Caco-2 (cell line): ENCODE measurements around the gene MAPKAP1. TPM values are rescaled to one million over a fixed set of nuclear protein-coding genes. Genes with fewer than 3 reads are reported as not detected.

Experiments
- BruUV-seq: library from RNA; stranded (reverse); fragments of 400-500 nt; replicated peaks from 2 replicates; lab custom pipeline; 2021; lab: Mats Ljungman, UMichigan
- CTCF ChIA-PET: fragments of 300-600 bp; sonication (Branson Sonifier 250); formaldehyde crosslinking; loops from one replicate; lab custom pipeline; 2022; ENCODE audit warnings: antibody characterized with exemption; lab: Charles Lee
- POLR2A ChIA-PET: fragments of 300-600 bp; sonication (Branson Sonifier 250); formaldehyde crosslinking; loops from one replicate; lab custom pipeline; 2022; ENCODE audit warnings: antibody characterized with exemption; lab: Charles Lee
- DNase-seq, 2 experiments: peaks; one replicate each; pipeline versions ENCODE4 v3.0.0 to v3.0.0-alpha.2; 2020 to 2022
- H3K27me3 ChIP-seq: replicated peaks from 2 replicates; pipeline ENCODE4 v1.6.0; 2011; ENCODE audit warnings: low read length; ENCODE audit not compliant: control insufficient read depth, insufficient read depth
- H3K36me3 ChIP-seq: 2 replicates; pipeline ENCODE4 v1.5.1; 2011; ENCODE audit warnings: low read length; ENCODE audit not compliant: control insufficient read depth, insufficient read depth
- H3K4me1 ChIP-seq: fragments of 250-450 bp; sonication (Bioruptor Pico); 2 replicates; pipeline ENCODE4 v1.5.1; 2020; ENCODE audit warnings: mild to moderate bottlenecking
- H3K4me3 ChIP-seq: 2 replicates; pipeline ENCODE4 v1.5.1; 2011; ENCODE audit warnings: low read depth, mild to moderate bottlenecking, control low read depth, low read length
- H3K9me3 ChIP-seq: fragments of 250-450 bp; sonication (Bioruptor Pico); 2 replicates; pipeline ENCODE4 v1.5.1; 2020; ENCODE audit warnings: mild to moderate bottlenecking, moderate library complexity
- H3K27ac Mint-ChIP-seq: one replicate; pipeline ENCODE4 v1.8.0; 2022; ENCODE audit warnings: mixed read lengths; ENCODE audit not compliant: unreplicated experiment
- H3K27me3 Mint-ChIP-seq: one replicate; pipeline ENCODE4 v1.8.0; 2022; ENCODE audit warnings: mixed read lengths; ENCODE audit not compliant: insufficient read depth, unreplicated experiment
- H3K36me3 Mint-ChIP-seq: one replicate; pipeline ENCODE4 v1.8.0; 2022; ENCODE audit warnings: mild to moderate bottlenecking, mixed read lengths; ENCODE audit not compliant: insufficient read depth, unreplicated experiment
- H3K4me1 Mint-ChIP-seq: one replicate; pipeline ENCODE4 v1.8.0; 2022; ENCODE audit warnings: low read depth, mixed read lengths; ENCODE audit not compliant: unreplicated experiment
- H3K4me3 Mint-ChIP-seq: one replicate; pipeline ENCODE4 v1.8.0; 2022; ENCODE audit warnings: mild to moderate bottlenecking, moderate library complexity, mixed read lengths; ENCODE audit not compliant: unreplicated experiment
- H3K9me3 Mint-ChIP-seq: one replicate; pipeline ENCODE4 v1.8.0; 2022; ENCODE audit warnings: mixed read lengths; ENCODE audit not compliant: unreplicated experiment
- intact Hi-C: fragments of 100-400 bp; cut with micrococcal nuclease; formaldehyde crosslinking; loops from one replicate; pipeline ENCODE4 v1.10.0; 2022; ENCODE audit not compliant: unreplicated experiment
- total RNA-seq: library from RNA; stranded (reverse); gene quantifications from 2 replicates; pipeline ENCODE4 v1.2.3, GENCODE V29; 2022
- TF ChIP-seq, protein P1 (sequence below), 2 experiments: fragments of 200-600 bp in 1 of 2; IDR thresholded peaks; 1 replicate in 1 of 2; 2 replicates in 1 of 2; pipeline versions ENCODE4 v1.5.1 to v1.8.0; 2011 to 2022; ENCODE audit warnings: antibody characterized with exemption in 1 of 2, control low read depth in 1 of 2, inconsistent platforms in 1 of 2, low read depth in 1 of 2, low read length in 1 of 2, mild to moderate bottlenecking in 1 of 2, moderate library complexity in 1 of 2; ENCODE audit not compliant: insufficient read depth in 1 of 2, severe bottlenecking in 1 of 2, unreplicated experiment in 1 of 2

Gene MAPKAP1
- total RNA-seq, 1 experiment from 2014 or later = 70.0 TPM

DNA sequence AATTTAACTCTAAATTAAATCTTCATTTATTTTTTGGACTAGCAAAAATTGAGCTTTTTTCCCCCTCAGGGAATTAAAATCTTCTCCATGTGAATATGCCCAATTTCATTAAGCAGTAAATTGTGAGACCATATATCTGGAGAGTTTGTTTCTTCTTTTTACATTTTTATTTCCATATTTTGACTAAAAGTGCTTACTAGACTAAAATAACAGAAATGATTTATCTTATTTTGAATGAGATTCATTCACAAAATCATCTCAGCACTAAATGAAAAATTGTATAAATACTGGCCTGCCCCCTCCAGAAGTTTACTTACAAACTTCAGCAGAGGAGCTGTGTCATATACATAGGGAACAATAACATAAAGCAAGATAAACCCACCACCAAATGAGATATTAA lies 26.6 kb downstream of the MAPKAP1 start:
- peaks cover 18% of the 10 kb centered on the region for H3K4me1 Mint-ChIP-seq
- H3K27me3 ChIP-seq = no peaks in the 10 kb centered on the region
- no peaks in the 10 kb centered on the region for H3K27me3 Mint-ChIP-seq
- BruUV-seq = no TSS peak
- H3K36me3 ChIP-seq = no peaks in the 10 kb centered on the region
- POLR2A ChIA-PET = interaction anchor here (1.5 kb wide), 1 partner anchor 26 kb away, joined by 5 read pairs; the partner anchor contains the start of gene MAPKAP1
- H3K4me3 Mint-ChIP-seq = no peak overlapping the region
- H3K36me3 Mint-ChIP-seq = peaks cover 2% of the 10 kb centered on the region
- CTCF ChIA-PET = no interaction called here
- intact Hi-C loops = no loop called here
- TF ChIP-seq, protein P1, sequence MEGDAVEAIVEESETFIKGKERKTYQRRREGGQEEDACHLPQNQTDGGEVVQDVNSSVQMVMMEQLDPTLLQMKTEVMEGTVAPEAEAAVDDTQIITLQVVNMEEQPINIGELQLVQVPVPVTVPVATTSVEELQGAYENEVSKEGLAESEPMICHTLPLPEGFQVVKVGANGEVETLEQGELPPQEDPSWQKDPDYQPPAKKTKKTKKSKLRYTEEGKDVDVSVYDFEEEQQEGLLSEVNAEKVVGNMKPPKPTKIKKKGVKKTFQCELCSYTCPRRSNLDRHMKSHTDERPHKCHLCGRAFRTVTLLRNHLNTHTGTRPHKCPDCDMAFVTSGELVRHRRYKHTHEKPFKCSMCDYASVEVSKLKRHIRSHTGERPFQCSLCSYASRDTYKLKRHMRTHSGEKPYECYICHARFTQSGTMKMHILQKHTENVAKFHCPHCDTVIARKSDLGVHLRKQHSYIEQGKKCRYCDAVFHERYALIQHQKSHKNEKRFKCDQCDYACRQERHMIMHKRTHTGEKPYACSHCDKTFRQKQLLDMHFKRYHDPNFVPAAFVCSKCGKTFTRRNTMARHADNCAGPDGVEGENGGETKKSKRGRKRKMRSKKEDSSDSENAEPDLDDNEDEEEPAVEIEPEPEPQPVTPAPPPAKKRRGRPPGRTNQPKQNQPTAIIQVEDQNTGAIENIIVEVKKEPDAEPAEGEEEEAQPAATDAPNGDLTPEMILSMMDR (IDR thresholded peaks at IDR 0.05; ENCODE audit: insufficient read depth in 1 of 2, low read depth in 1 of 2, low read length in 1 of 2, severe bottlenecking in 1 of 2, unreplicated experiment in 1 of 2) = no peak
- no peak overlapping the region for H3K27ac Mint-ChIP-seq
- H3K4me1 ChIP-seq = peaks cover 16% of the 10 kb centered on the region
- no peak overlapping the region for H3K4me3 ChIP-seq
- H3K9me3 ChIP-seq = no peaks in the 10 kb centered on the region
- no peaks in the 10 kb centered on the region for H3K9me3 Mint-ChIP-seq
- no peak for DNase-seq

DNA sequence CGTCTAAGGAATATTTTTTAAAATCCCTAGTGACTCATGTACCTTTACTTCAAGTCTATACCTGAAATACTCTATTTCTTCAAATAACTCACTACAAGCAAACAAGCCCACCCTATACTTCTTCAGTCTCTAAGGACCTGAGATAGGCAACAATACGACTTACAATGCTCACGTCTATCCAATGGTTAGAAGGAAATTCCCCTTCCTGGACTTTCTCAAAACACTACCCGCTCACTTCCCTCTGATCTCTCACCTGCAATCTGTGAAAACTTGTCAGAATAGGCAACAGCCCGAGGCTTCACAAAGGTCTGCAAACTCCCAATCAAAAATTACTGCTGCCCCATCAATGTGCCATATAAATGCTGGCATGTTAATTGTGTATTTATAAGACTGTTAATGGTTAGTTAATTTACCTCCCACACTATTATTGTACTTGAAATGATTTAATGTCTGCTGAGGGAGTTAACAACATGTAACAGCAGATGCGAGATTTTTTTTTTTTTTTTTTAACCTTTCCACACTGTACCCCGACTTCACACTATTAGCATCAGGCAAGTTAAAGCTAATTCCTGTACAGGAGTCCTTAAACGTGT lies 27.3 kb downstream of the MAPKAP1 start:
- TF ChIP-seq, protein P1 (IDR thresholded peaks at IDR 0.05; ENCODE audit: insufficient read depth in 1 of 2, low read depth in 1 of 2, low read length in 1 of 2, severe bottlenecking in 1 of 2, unreplicated experiment in 1 of 2) = no peak
- Mint-ChIP-seq H3K27ac (no peak overlapping the region), H3K36me3 (peaks cover 5% of the 10 kb centered on the region), H3K9me3 (no peaks in the 10 kb centered on the region), H3K4me3 (no peak overlapping the region), H3K4me1 (peaks cover 15% of the 10 kb centered on the region), H3K27me3 (no peaks in the 10 kb centered on the region)
- H3K27me3 ChIP-seq = no peaks in the 10 kb centered on the region
- no TSS peak for BruUV-seq
- H3K4me1 ChIP-seq = peaks cover 24% of the 10 kb centered on the region
- ChIA-PET CTCF (no interaction called here), POLR2A (no interaction called here)
- H3K36me3 ChIP-seq = no peaks in the 10 kb centered on the region
- no peak overlapping the region for H3K4me3 ChIP-seq
- no peaks in the 10 kb centered on the region for H3K9me3 ChIP-seq
- no peak for DNase-seq
- intact Hi-C loops = no loop called here

GRCh38 chr9:125674981-125675973 lies 31.7 kb downstream of the MAPKAP1 start:
- DNase-seq = peak in 1 of 2 experiments; percentile 15
- H3K27ac Mint-ChIP-seq = peak overlapping the region; percentile 36
- TF ChIP-seq, protein P1 (IDR thresholded peaks at IDR 0.05; ENCODE audit: insufficient read depth in 1 of 2, low read depth in 1 of 2, low read length in 1 of 2, severe bottlenecking in 1 of 2, unreplicated experiment in 1 of 2) = no peak
- no peaks in the 10 kb centered on the region for H3K9me3 ChIP-seq
- intact Hi-C loops = no loop called here
- peaks cover 15% of the 10 kb centered on the region for H3K4me1 Mint-ChIP-seq
- no peak overlapping the region for H3K4me3 Mint-ChIP-seq
- no peak overlapping the region for H3K4me3 ChIP-seq
- H3K9me3 Mint-ChIP-seq = no peaks in the 10 kb centered on the region
- ChIA-PET POLR2A (interaction anchor here (1.4 kb wide), 1 partner anchor 31 kb away, joined by 5 read pairs; the partner anchor contains the start of gene MAPKAP1), CTCF (no interaction called here)
- H3K4me1 ChIP-seq = peaks cover 20% of the 10 kb centered on the region
- H3K36me3 Mint-ChIP-seq = peaks cover 5% of the 10 kb centered on the region
- H3K27me3 Mint-ChIP-seq = no peaks in the 10 kb centered on the region
- no TSS peak for BruUV-seq
- H3K36me3 ChIP-seq = no peaks in the 10 kb centered on the region
- no peaks in the 10 kb centered on the region for H3K27me3 ChIP-seq
